ENCODE results near the gene ARHGAP24. TPM values are rescaled to one million over a fixed set of nuclear protein-coding genes. Genes with fewer than 3 reads are reported as not detected.

The ARHGAP24 gene
- total and polyA plus RNA-seq, 8 donors: 10.5 to 34.7 (median 17.1) TPM

DNA sequence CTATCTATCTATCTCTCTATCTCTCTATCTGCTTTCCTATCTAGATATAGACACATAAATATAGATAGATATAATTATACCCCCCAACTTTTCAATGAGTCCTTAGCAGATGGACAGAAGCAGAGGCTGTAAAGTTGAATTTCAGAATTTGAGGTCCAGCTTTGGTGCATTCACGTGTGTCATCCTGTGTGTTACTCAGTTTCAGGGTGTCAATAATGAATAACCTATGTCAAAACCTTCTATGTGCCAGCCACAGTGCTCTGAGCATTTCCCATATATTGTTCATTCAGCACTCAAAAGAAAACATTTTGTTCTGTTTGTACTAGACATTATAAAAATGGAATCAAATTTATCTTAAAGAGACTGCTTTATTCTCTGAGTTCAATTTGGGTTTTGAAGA, 310.0 kb downstream of the ARHGAP24 start:
- intact Hi-C loops (cut with DNase I): no loop called here
- no peak for FAIRE-seq
- Histone ChIP-seq H3K36me3 (no peaks in the 10 kb centered on the region), H3K4me3 (no peak overlapping the region), H3K4me1 (peaks cover 0 to 5% (median 2%) of the 10 kb centered on the region in 3 donors), H3K27me3 (no peaks in the 10 kb centered on the region), H3K9me3 (no peaks in the 10 kb centered on the region), H3K27ac (no peak overlapping the region)
- ATAC-seq: no peak
- DNase-seq: no peak
- TF ChIP-seq, protein P1, sequence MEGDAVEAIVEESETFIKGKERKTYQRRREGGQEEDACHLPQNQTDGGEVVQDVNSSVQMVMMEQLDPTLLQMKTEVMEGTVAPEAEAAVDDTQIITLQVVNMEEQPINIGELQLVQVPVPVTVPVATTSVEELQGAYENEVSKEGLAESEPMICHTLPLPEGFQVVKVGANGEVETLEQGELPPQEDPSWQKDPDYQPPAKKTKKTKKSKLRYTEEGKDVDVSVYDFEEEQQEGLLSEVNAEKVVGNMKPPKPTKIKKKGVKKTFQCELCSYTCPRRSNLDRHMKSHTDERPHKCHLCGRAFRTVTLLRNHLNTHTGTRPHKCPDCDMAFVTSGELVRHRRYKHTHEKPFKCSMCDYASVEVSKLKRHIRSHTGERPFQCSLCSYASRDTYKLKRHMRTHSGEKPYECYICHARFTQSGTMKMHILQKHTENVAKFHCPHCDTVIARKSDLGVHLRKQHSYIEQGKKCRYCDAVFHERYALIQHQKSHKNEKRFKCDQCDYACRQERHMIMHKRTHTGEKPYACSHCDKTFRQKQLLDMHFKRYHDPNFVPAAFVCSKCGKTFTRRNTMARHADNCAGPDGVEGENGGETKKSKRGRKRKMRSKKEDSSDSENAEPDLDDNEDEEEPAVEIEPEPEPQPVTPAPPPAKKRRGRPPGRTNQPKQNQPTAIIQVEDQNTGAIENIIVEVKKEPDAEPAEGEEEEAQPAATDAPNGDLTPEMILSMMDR (IDR thresholded peaks at IDR 0.05): no peak
- 94 to 95% methylated on average over 1 of the region's 1 CpG for WGBS, 2 donors

- Histone ChIP-seq H3K9me3 (no peaks in the 10 kb centered on the region), H3K36me3 (no peaks in the 10 kb centered on the region), H3K27ac (no peak overlapping the region), H3K4me1 (peaks cover 0 to 5% (median 2%) of the 10 kb centered on the region in 3 donors), H3K27me3 (no peaks in the 10 kb centered on the region), H3K4me3 (no peak overlapping the region)
- DNase-seq: no peak
- intact Hi-C loops (cut with DNase I): no loop called here
- TF ChIP-seq, protein P1 (IDR thresholded peaks at IDR 0.05): no peak
- no peak for FAIRE-seq
- WGBS, 2 donors: 86 to 89% methylated on average over 3 of the region's 3 CpGs
- peak; percentile 34 to 64 (median 51) for ATAC-seq
These were observed 312.2 kb downstream of the ARHGAP24 start for GRCh38 chr4:85787133-85787532.

DNA sequence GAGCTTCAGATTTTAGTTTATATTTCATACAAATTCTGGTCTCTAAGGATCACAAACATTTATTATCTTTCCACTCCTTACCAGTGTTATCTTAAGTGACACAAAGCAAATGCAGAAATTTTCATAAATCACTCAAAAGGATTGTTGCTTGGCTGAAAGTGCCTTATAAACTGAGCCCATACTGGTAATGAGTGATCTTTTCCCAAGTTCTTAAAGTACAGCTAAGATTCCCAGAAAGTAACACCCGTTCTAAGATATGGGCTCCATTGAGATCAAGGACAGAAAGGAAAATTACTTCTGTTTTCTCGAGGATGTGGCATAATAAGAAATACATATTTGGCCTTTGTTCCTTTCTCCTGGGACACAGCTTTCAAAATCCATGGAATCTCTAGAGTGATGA, 313.7 kb downstream of the ARHGAP24 start:
- ATAC-seq (peak in 1 of 4 donors; percentile 17), DNase-seq (no peak), FAIRE-seq (no peak)
- H3K27ac ChIP-seq: no peak overlapping the region
- H3K9me3 ChIP-seq: no peaks in the 10 kb centered on the region
- H3K27me3 ChIP-seq: no peaks in the 10 kb centered on the region
- peaks cover 0 to 5% (median 5%) of the 10 kb centered on the region in 3 donors for H3K4me1 ChIP-seq
- WGBS, 2 donors: 43 to 69% methylated on average over 2 of the region's 2 CpGs
- intact Hi-C loops (cut with DNase I): no loop called here
- TF ChIP-seq, protein P1 (IDR thresholded peaks at IDR 0.05): no peak
- H3K4me3 ChIP-seq: no peak overlapping the region
- H3K36me3 ChIP-seq: no peaks in the 10 kb centered on the region

- no peaks in the 10 kb centered on the region for H3K36me3 ChIP-seq
- FAIRE-seq: no peak
- ATAC-seq: no peak
- intact Hi-C loops (cut with DNase I): no loop called here
- H3K4me3 ChIP-seq: no peak overlapping the region
- TF ChIP-seq, protein P1 (IDR thresholded peaks at IDR 0.05): no peak
- no peaks in the 10 kb centered on the region for H3K27me3 ChIP-seq
- WGBS, 2 donors: 94 to 98% methylated on average over 3 of the region's 3 CpGs
- no peak for DNase-seq
- H3K9me3 ChIP-seq: no peaks in the 10 kb centered on the region
- H3K4me1 ChIP-seq: peaks cover 0 to 5% (median 5%) of the 10 kb centered on the region in 3 donors
- no peak overlapping the region for H3K27ac ChIP-seq
These were observed 314.3 kb downstream of the ARHGAP24 start for GRCh38 chr4:85789241-85789640.

GRCh38 chr4:85790582-85790981, 315.6 kb downstream of the ARHGAP24 start:
- Histone ChIP-seq H3K27me3 (no peaks in the 10 kb centered on the region), H3K4me3 (no peak overlapping the region), H3K4me1 (peaks cover 0 to 5% (median 5%) of the 10 kb centered on the region in 3 donors), H3K36me3 (no peaks in the 10 kb centered on the region), H3K9me3 (no peaks in the 10 kb centered on the region), H3K27ac (no peak overlapping the region)
- FAIRE-seq (no peak), DNase-seq (no peak), ATAC-seq (peak in 2 of 4 donors; percentile 35 to 47)
- intact Hi-C loops (cut with DNase I): no loop called here
- TF ChIP-seq, protein P1 (IDR thresholded peaks at IDR 0.05): no peak
